ENCODE data around the gene DUSP22. TPM values are rescaled to one million over a fixed set of nuclear protein-coding genes. Genes with fewer than 3 reads are reported as not detected.

Gene DUSP22
- total RNA-seq, 2 donors from 2014 or later = 33.5 to 35.4 TPM

GRCh38 chr6:268394-268935 lies 23.8 kb upstream of the DUSP22 start:
- WGBS, 2 experiments (ENCODE audit: insufficient coverage in 1 of 2, insufficient read length in 1 of 2) = 86 to 89% methylated on average over 3 to 5 of the region's 5 CpGs
- Histone ChIP-seq H3K9ac (ENCODE audit: extremely low read depth, low read length, poor library complexity, severe bottlenecking) (no peak overlapping the region), H3K4me3 (ENCODE audit: low read length) (no peak overlapping the region), H3K4me1 (ENCODE audit: control insufficient read depth, insufficient read depth, low read length) (no peaks in the 10 kb centered on the region), H3K36me3 (ENCODE audit: control insufficient read depth, insufficient read depth, low read length) (no peaks in the 10 kb centered on the region), H3K27me3 (ENCODE audit: control insufficient read depth, insufficient read depth, low read length, poor library complexity, severe bottlenecking) (no peaks in the 10 kb centered on the region), H3K27ac (ENCODE audit: low read depth, low read length) (no peak overlapping the region), H3K9me3 (ENCODE audit: control insufficient read depth, low read length) (no peaks in the 10 kb centered on the region)
- no peak for DNase-seq
- Mint-ChIP-seq H3K36me3 (ENCODE audit: low read depth) (no peaks in the 10 kb centered on the region), H3K9me3 (peaks cover 7% of the 10 kb centered on the region), H3K4me1 (no peaks in the 10 kb centered on the region), H3K27me3 (ENCODE audit: insufficient read depth) (peaks cover 1% of the 10 kb centered on the region), H3K4me3 (no peak overlapping the region), H3K27ac (no peak overlapping the region)
- TF ChIP-seq CTCF (conservative IDR thresholded peaks at IDR 0.05) = no peak

- TF ChIP-seq CTCF (conservative IDR thresholded peaks at IDR 0.05) = no peak
Observed at GRCh38 chr6:273551-274058, 18.7 kb upstream of the DUSP22 start.

GRCh38 chr6:277746-278145 lies 14.5 kb upstream of the DUSP22 start:
- H3K9ac ChIP-seq (ENCODE audit: extremely low read depth, low read length, poor library complexity, severe bottlenecking) = no peak overlapping the region
- DNase-seq = no peak
- no peak for TF ChIP-seq CTCF (conservative IDR thresholded peaks at IDR 0.05)
- H3K27ac Mint-ChIP-seq = no peak overlapping the region
- H3K4me3 ChIP-seq (ENCODE audit: low read length) = no peak overlapping the region
- no peaks in the 10 kb centered on the region for H3K4me1 Mint-ChIP-seq
- no peaks in the 10 kb centered on the region for H3K4me1 ChIP-seq (ENCODE audit: control insufficient read depth, insufficient read depth, low read length)
- no peak overlapping the region for H3K4me3 Mint-ChIP-seq
- H3K9me3 ChIP-seq (ENCODE audit: control insufficient read depth, low read length) = no peaks in the 10 kb centered on the region
- H3K36me3 ChIP-seq (ENCODE audit: control insufficient read depth, insufficient read depth, low read length) = no peaks in the 10 kb centered on the region
- H3K27me3 ChIP-seq (ENCODE audit: control insufficient read depth, insufficient read depth, low read length, poor library complexity, severe bottlenecking) = no peaks in the 10 kb centered on the region
- H3K27ac ChIP-seq (ENCODE audit: low read depth, low read length) = no peak overlapping the region
- no peaks in the 10 kb centered on the region for H3K36me3 Mint-ChIP-seq (ENCODE audit: low read depth)
- 89 to 92% methylated on average over 1 to 2 of the region's 2 CpGs for WGBS, 2 experiments (ENCODE audit: insufficient coverage in 1 of 2, insufficient read length in 1 of 2)
- H3K9me3 Mint-ChIP-seq = peaks cover 34% of the 10 kb centered on the region
- H3K27me3 Mint-ChIP-seq (ENCODE audit: insufficient read depth) = peaks cover 3% of the 10 kb centered on the region

More at GRCh38 chr6:273551-274058, 18.7 kb upstream of the DUSP22 start:
- 67 to 84% methylated on average over 2 of the region's 2 CpGs for WGBS, 2 experiments (ENCODE audit: insufficient coverage in 1 of 2, insufficient read length in 1 of 2)
- peaks cover 6% of the 10 kb centered on the region for H3K9me3 Mint-ChIP-seq
- no peak overlapping the region for H3K4me3 Mint-ChIP-seq
- Histone ChIP-seq H3K9ac (ENCODE audit: extremely low read depth, low read length, poor library complexity, severe bottlenecking) (no peak overlapping the region), H3K4me3 (ENCODE audit: low read length) (no peak overlapping the region), H3K27ac (ENCODE audit: low read depth, low read length) (no peak overlapping the region), H3K9me3 (ENCODE audit: control insufficient read depth, low read length) (no peaks in the 10 kb centered on the region), H3K27me3 (ENCODE audit: control insufficient read depth, insufficient read depth, low read length, poor library complexity, severe bottlenecking) (no peaks in the 10 kb centered on the region), H3K36me3 (ENCODE audit: control insufficient read depth, insufficient read depth, low read length) (no peaks in the 10 kb centered on the region), H3K4me1 (ENCODE audit: control insufficient read depth, insufficient read depth, low read length) (no peaks in the 10 kb centered on the region)
- DNase-seq = no peak
- no peak overlapping the region for H3K27ac Mint-ChIP-seq
- no peaks in the 10 kb centered on the region for H3K36me3 Mint-ChIP-seq (ENCODE audit: low read depth)
- peaks cover 1% of the 10 kb centered on the region for H3K27me3 Mint-ChIP-seq (ENCODE audit: insufficient read depth)
- no peaks in the 10 kb centered on the region for H3K4me1 Mint-ChIP-seq
